Measurements from ENCODE around the gene KRT79. TPM values are rescaled to one million over a fixed set of nuclear protein-coding genes. Genes with fewer than 3 reads are reported as not detected.
"Not testable (repeated sequence)": the region's sequence is repeated elsewhere in the genome, so short reads cannot be mapped to it uniquely, and the experiment has no call there.

Gene KRT79
- total and polyA plus RNA-seq, 5 donors: 0.09 TPM; not detected in 4

DNA sequence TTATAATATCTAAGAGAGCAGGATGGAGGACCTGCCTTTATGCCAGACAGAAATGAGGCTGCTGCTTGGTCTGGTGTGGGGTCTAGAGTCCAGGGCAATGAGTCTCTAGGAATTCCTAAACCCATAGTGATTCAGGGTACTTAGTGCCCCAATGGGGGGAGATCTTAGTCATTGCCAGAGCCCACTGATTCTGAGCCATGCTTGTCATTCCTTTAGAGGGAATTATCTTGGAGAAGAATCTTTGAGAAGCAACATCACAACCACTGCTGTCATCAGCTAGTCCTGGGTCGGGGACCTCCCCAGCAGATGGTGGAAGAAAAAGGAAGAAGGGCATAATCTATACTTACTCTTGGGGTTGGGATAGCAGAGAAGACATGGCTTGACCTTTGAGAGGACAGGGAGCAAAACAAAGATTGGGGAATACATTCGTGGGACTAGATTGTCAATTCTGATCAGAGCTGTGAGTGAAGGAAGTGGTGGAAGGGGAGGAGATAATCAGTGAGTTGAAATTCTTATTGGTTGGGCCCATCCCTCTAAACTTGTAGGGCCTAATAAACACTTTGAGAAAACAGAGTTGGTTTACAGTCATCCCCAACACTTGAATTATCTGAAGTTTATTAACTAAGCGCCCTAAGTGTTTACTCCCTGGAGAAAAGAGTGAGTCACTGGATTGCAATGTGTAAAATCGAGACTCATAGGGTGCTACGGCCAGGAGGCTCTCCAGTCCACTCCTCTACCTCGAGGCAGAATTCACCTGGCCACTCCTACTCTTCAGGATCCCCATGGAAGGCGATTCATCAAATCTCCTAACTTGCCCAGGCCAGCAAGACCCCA is 35.2 kb downstream of the KRT79 start:
- WGBS: 51% methylated on average over 7 of the region's 7 CpGs
- intact Hi-C loops (cut with DNase I): no loop called here
- ATAC-seq: no peak

DNA sequence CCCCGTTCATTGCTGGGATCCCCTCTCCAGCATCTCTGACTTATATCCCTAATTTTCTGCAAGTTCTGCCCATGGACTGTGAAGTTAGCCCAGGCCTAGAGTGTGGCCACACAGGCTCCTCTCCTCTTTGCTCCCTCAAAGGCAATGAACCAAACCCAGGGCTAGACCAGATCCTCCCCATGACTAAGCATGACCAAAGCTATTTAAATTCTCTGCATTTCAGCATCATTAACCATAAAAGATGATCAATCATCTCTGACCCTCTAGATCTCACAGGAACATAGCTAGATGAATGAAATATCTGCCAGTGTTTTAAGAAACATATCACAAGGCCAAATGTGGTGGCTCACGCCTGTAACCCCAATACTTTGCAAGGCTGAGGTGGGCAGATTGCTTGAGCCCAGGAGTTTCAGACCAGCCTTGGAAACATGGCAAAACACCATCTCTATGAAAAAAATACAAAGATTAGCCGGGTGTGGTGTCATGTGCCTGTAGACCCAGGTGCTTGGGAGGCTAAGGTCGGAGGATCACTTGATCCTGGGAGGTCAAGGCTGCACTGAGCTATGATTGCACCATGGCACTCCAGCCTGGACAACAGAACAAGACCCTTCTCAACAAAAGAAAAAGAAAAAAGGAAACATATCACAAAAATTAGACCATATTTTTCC is 36.0 kb downstream of the KRT79 start:
- WGBS: 85% methylated on average over 4 of the region's 4 CpGs
- no peak for ATAC-seq
- DNase-seq: no peak
- H3K27me3 ChIP-seq (ENCODE audit: control insufficient read depth, insufficient read depth): no peaks in the 10 kb centered on the region
- no peaks in the 10 kb centered on the region for H3K9me3 ChIP-seq (ENCODE audit: control insufficient read depth, low read length)
- H3K27ac ChIP-seq (ENCODE audit: low read length): no peak overlapping the region
- H3K4me1 ChIP-seq (ENCODE audit: control insufficient read depth, insufficient read depth, low read length): no peaks in the 10 kb centered on the region
- intact Hi-C loops (cut with DNase I): no loop called here
- H3K4me3 ChIP-seq (ENCODE audit: low read length): no peak overlapping the region

More for the DNA sequence above, 35.2 kb downstream of the KRT79 start:
- no peaks in the 10 kb centered on the region for H3K4me1 ChIP-seq (ENCODE audit: control insufficient read depth, insufficient read depth, low read length)
- no peaks in the 10 kb centered on the region for H3K27me3 ChIP-seq (ENCODE audit: control insufficient read depth, insufficient read depth)
- no peak overlapping the region for H3K27ac ChIP-seq (ENCODE audit: low read length)
- no peak overlapping the region for H3K4me3 ChIP-seq (ENCODE audit: low read length)
- no peak for DNase-seq
- no peaks in the 10 kb centered on the region for H3K9me3 ChIP-seq (ENCODE audit: control insufficient read depth, low read length)

DNA sequence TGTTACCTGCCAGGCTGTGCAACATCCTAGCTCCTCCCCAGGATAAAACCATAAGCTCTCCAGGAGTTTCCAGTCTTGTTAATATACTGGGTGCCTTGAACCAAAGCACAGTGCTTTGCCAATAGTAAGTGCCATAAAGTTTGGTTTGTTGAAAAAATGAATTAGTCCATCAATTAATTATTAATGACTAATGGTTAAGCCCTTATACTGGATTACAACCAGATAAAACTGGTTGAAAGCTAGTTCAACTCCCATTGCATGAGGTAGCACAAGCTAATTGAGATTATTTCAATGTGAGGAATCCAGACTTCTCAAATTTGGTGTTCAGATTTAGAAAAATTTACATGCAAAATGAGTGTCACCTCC is 36.6 kb downstream of the KRT79 start:
- DNase-seq (no peak), ATAC-seq (no peak)
- H3K27me3 ChIP-seq (ENCODE audit: control insufficient read depth, insufficient read depth): no peaks in the 10 kb centered on the region
- no peaks in the 10 kb centered on the region for H3K9me3 ChIP-seq (ENCODE audit: control insufficient read depth, low read length)
- no peaks in the 10 kb centered on the region for H3K4me1 ChIP-seq (ENCODE audit: control insufficient read depth, insufficient read depth, low read length)
- intact Hi-C loops (cut with DNase I): no loop called here
- no peak overlapping the region for H3K4me3 ChIP-seq (ENCODE audit: low read length)
- no peak overlapping the region for H3K27ac ChIP-seq (ENCODE audit: low read length)

DNA sequence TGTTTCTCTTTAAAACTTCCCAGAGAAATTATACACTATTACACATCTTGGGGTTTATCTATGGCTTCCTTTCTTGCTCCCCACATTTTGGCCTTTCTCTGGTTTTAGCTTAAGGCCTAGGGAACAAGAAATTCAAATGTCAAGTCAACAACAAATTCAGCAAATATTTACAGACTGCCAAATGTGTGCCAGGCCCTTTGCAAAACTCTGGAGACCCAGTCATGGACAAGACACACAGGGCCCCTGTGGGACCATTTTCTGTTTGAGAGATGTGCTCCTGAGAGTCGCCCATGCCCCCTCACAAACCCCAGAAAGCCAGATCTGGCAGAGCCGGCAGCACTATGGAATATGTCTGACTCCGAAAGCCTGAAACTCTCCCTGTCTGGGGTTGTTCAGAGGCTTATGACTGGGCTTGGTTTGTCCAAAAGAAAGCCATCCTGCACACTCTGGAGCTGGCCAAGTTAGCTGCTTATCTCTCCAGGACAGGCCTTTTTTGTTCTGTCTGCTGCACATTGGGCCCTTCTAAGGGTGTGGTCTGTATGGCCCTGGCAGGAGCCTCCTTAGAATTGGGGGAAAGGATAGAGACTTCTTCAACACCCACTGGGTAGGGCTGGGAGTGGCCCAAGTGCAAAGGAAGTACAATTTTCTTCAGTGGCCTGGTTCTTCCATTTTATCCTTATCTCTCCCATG is 37.1 kb downstream of the KRT79 start:
- no peak overlapping the region for H3K27ac ChIP-seq (ENCODE audit: low read length)
- H3K9me3 ChIP-seq (ENCODE audit: control insufficient read depth, low read length): no peaks in the 10 kb centered on the region
- intact Hi-C loops (cut with DNase I): no loop called here
- no peak overlapping the region for H3K4me3 ChIP-seq (ENCODE audit: low read length)
- DNase-seq: no peak
- 78% methylated on average over 3 of the region's 3 CpGs for WGBS
- ATAC-seq: no peak
- no peaks in the 10 kb centered on the region for H3K4me1 ChIP-seq (ENCODE audit: control insufficient read depth, insufficient read depth, low read length)
- H3K27me3 ChIP-seq (ENCODE audit: control insufficient read depth, insufficient read depth): no peaks in the 10 kb centered on the region

DNA sequence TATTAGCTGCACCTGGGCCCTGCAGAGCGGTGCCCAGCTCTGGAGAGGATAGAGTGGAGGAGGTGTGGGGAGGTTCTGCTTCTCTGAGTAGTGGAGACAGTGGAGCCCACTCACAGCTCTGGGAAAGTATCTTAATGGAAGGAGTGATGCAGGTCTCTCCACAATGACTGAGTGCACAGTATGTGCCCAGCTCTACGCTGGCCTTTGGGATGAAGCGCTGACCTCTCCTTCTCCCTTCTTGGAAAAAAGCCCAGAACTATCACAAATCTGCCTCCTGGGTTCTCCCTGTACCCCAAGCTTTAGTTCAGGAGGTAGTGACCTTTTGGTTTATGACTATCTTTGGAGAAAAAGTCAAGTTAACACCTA is 37.7 kb downstream of the KRT79 start:
- intact Hi-C loops (cut with DNase I): no loop called here
- no peaks in the 10 kb centered on the region for H3K4me1 ChIP-seq (ENCODE audit: control insufficient read depth, insufficient read depth, low read length)
- H3K9me3 ChIP-seq (ENCODE audit: control insufficient read depth, low read length): no peaks in the 10 kb centered on the region
- H3K27me3 ChIP-seq (ENCODE audit: control insufficient read depth, insufficient read depth): no peaks in the 10 kb centered on the region
- no peak overlapping the region for H3K27ac ChIP-seq (ENCODE audit: low read length)
- H3K4me3 ChIP-seq (ENCODE audit: low read length): no peak overlapping the region
- DNase-seq (no peak), ATAC-seq (no peak)
- WGBS: 94% methylated on average over 3 of the region's 3 CpGs

DNA sequence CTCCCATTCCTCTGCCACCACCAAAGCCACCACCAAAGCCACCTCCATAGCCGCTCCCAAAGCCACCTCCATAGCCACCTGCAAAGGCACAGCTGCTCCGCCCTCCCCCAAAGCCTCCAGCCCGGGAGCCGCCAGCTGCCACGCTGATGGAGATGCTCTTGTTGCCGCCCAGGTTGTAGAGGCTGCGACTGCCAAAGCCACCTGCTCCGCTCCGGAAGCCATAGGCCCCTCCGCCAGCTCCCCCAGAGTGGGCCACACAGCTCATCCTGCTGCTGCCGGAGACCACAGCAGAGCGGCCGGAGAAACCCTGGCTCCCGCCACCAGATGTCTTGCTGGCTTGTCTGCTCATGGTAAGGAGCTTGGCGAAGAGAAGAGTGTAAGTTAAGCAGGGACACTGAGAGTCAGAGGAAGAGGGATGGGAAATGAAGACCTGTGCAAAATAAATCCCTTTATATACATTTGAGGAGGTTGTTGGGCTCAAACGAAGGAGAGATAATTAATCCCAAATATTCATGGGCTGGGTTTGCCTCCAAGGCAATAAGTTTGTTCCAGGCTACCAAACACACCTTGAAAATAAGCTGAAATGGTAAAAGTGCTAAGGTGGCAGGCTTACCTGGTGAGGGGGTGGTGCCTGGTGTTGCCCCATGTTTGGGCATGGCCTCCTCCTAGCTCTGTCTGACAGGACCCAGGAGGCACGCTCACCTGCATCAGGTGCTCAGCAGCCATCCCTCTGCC is 38.2 kb downstream of the KRT79 start, which contains the start of gene KRT3:
TSS of gene KRT3 (minus strand) at position 424 of the 735 bp plus-strand sequence. CDS start at position 349, 75 bp downstream.
- DNase-seq: no peak
- no peak within 1 kb of the TSS for H3K4me3 ChIP-seq (ENCODE audit: low read length)
- 88% methylated on average over 17 of the region's 17 CpGs for WGBS
- no peaks in the 10 kb centered on the region for H3K27me3 ChIP-seq (ENCODE audit: control insufficient read depth, insufficient read depth)
- intact Hi-C loops (cut with DNase I): no loop called here
- no peaks in the 10 kb centered on the region for H3K4me1 ChIP-seq (ENCODE audit: control insufficient read depth, insufficient read depth, low read length)
- H3K27ac ChIP-seq (ENCODE audit: low read length): no peak within 1 kb of the TSS
- no peaks in the 10 kb centered on the region for H3K9me3 ChIP-seq (ENCODE audit: control insufficient read depth, low read length)
- ATAC-seq: no peak

DNA sequence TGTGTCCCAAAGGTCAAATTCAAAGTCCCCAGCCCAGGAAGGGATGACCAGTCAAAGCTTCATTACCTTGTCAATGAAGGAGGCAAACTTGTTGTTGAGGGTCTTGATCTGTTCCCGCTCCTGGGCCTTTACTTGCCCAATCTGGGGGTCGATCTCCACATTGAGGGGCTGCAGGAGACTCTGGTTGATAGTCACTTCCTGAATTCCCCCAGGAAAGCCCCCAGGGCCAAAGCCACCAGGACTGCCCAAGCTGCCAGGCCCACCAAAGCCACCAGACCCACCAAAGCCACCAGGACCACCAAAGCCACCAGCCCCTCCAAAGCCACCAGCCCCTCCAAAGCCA is 38.8 kb downstream of the KRT79 start:
- ATAC-seq; intact Hi-C loops (cut with DNase I); H3K27me3 ChIP-seq (ENCODE audit: control insufficient read depth, insufficient read depth); H3K4me3 ChIP-seq (ENCODE audit: low read length); H3K27ac ChIP-seq (ENCODE audit: low read length); H3K9me3 ChIP-seq (ENCODE audit: control insufficient read depth, low read length); H3K4me1 ChIP-seq (ENCODE audit: control insufficient read depth, insufficient read depth, low read length); DNase-seq: not testable (repeated sequence)
- WGBS: 85% methylated on average over 2 of the region's 2 CpGs

DNA sequence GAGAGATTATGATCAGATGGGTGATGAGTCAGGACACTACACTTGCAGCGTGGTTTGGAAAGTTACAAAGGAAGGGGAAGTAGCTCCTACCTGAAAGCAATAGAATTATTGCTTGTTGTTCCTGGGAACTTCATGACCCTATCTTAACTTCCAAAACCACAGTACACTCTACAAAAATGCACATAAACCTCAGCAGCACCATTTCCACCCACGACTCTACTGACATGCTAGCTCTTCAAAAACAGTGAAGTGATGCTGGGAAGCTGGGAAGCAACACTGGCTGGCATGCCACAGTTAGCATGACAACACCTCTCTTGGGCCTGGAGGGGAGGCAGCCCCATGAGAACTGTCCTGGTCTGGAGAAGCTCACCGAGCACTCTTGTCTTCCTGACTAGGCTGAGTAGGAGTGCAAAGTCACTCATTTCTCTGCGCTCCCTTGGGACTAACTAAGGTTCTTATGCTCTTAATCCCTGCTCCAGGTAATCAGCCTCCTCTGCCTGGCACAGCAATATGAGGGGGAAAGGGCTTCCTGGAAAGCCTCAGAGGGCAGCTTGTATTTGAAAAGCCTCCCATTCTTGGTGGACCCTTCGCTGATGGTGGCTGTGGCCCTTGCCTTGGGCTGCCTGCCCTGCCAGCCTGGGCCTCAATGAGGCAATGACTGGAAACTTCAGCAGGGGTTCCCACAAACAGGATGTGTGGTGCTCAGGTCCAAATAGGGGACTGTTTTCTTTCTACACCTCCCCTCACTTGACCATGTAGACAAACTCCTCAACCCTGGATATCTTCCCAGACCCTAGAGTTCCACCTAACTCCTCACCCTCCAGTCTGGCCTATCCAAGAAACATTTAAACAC is 39.4 kb downstream of the KRT79 start:
- Histone ChIP-seq H3K4me1 (ENCODE audit: control insufficient read depth, insufficient read depth, low read length) (no peaks in the 10 kb centered on the region), H3K27ac (ENCODE audit: low read length) (no peak overlapping the region), H3K27me3 (ENCODE audit: control insufficient read depth, insufficient read depth) (no peaks in the 10 kb centered on the region), H3K9me3 (ENCODE audit: control insufficient read depth, low read length) (no peaks in the 10 kb centered on the region), H3K4me3 (ENCODE audit: low read length) (no peak overlapping the region)
- WGBS: 78% methylated on average over 5 of the region's 5 CpGs
- intact Hi-C loops (cut with DNase I): no loop called here
- ATAC-seq (no peak), DNase-seq (no peak)

DNA sequence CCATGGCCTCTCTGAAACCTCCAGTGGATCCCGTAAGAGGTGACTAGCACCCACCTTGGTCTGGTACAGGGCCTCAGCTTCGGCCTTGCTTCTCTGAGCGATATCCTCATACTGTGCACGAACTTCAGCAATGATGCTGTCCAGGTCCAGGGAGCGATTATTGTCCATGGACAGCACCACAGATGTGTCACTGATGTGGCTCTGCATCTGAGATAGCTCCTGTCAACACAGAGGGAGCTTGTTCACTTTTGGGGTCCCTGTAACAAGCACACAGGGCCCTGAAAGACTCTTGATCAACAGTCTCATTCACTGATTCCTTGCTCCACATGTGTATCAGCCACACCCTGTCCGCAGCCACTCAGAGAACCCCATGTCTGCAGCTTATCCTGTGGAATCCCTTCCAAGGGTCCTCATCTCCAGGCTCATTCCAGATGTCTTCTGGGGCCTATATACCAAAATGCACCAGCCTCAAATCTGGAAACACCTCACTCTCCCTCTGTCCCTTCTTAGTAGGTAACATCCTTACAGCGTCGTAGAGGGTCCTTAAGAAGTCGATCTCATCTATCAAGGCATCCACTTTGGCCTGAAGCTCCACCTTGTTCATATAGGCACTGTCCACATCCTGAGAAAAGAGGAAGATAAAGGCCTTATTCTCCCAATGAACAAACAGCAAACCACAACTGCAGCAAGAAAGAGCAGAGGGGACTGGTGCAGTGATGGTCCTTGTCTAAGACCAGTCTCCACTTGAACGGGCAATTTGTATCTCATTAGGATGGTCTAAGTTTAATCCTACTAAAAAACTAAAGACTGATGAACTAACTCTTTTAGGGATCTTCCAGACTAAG is 41.7 kb downstream of the KRT79 start:
- no peaks in the 10 kb centered on the region for H3K27me3 ChIP-seq (ENCODE audit: control insufficient read depth, insufficient read depth)
- DNase-seq (no peak), ATAC-seq (no peak)
- intact Hi-C loops (cut with DNase I): no loop called here
- H3K4me1 ChIP-seq (ENCODE audit: control insufficient read depth, insufficient read depth, low read length): no peaks in the 10 kb centered on the region
- no peaks in the 10 kb centered on the region for H3K9me3 ChIP-seq (ENCODE audit: control insufficient read depth, low read length)
- H3K27ac ChIP-seq (ENCODE audit: low read length): no peak overlapping the region
- 76% methylated on average over 10 of the region's 10 CpGs for WGBS
- no peak overlapping the region for H3K4me3 ChIP-seq (ENCODE audit: low read length)
